AG09309 (cell line): ENCODE results near the gene TBX21.
"Not testable (repeated sequence)": the region's sequence is repeated elsewhere in the genome, so short reads cannot be mapped to it uniquely, and the experiment has no call there.

ENCODE experiments used
- DNase-seq: peaks from one replicate; pipeline ENCODE4 v3.0.0-alpha.2; 2010; ENCODE audit warnings: low read depth
- H3K4me3 ChIP-seq: 2 replicates; pipeline ENCODE4 v1.5.1; 2011; ENCODE audit warnings: mild to moderate bottlenecking, low read depth, low read length, moderate library complexity; ENCODE audit not compliant: control insufficient read depth
- CTCF ChIP-seq: IDR thresholded peaks from 2 replicates; pipeline ENCODE4 v1.5.1; 2011; ENCODE audit warnings: mild to moderate bottlenecking, low read depth, low read length, inconsistent platforms; ENCODE audit not compliant: insufficient read depth, control insufficient read depth; ENCODE audit errors: missing control alignments

TBX21 gene

GRCh38 chr17:47733674-47734410, 806 bp downstream of the TBX21 start:
- DNase-seq: no peak
- no peak for TF ChIP-seq CTCF
- no peak overlapping the region for H3K4me3 ChIP-seq

GRCh38 chr17:47735139-47735464, 2.1 kb downstream of the TBX21 start:
- no peak for DNase-seq
- TF ChIP-seq CTCF: no peak
- no peak overlapping the region for H3K4me3 ChIP-seq

GRCh38 chr17:47735536-47736011, 2.5 kb downstream of the TBX21 start:
- no peak for DNase-seq
- TF ChIP-seq CTCF: no peak
- no peak overlapping the region for H3K4me3 ChIP-seq

DNA sequence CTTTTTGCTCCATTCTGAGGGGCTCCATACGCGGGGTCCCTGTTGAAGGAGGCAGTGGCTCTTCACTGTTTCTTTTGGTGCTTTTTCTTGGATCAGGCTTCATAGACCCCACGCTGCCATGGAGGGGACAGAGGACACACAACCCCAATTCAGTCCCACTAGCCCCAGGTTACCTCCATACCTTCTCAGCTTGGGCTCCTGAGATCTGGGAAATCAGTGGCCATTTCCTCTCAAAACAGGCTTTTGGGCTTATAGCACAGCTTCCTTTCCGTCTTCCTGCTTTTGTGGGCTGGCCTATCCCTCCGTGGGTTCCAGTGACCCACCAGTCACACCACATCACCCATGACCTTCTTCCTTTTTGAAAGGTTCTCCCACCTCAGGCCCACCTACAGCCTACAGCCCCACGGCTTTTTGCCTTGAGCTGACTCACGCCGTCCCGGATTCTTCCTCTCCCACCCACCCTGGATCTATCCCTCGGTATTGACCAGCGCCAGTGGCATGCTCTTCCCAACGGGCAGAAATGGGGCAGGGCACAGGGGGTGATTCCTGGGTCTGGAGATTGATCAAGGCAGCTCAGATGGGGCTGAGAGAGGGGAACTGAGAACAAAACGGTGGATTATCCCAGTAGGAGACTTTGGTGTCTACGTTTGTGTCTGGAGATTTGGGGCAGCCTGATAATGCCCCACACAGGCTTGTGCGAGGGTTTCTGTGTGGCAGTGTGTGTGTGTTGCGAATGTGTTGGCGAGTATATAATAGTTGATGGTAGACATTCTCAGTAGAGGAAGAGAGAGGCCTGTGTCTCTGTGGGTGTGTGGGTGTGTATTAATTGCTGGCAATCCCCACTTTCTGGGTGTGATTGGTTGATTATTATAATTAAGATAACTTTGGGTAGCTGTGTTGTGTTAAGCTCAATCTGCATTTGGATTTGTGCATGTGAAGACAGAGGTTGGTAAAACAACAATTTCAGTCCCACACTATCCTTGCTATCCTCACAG, 3.8 kb downstream of the TBX21 start:
- no peak overlapping the region for H3K4me3 ChIP-seq
- DNase-seq: no peak
- TF ChIP-seq CTCF: no peak

DNA sequence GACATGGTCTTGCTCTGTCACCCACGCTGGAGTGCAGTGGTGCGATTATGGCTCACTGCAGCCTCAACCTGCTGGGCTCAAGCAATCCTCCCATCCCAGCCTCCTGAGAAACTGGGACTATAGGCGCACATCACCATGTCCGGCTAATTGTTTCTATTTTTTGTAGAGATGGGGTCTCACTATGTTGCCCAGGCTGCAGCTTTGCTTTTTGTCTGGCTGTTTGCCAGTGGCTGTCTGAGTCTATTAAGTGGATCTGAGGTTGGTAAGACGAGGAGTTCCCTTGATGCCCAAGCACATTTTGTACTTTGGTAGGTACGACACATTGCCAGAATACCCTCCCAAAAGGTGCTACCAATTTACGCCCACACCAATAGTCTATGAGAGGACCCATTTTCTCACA, 5.1 kb downstream of the TBX21 start:
- DNase-seq: no peak
- H3K4me3 ChIP-seq: no peak overlapping the region
- no peak for TF ChIP-seq CTCF

DNA sequence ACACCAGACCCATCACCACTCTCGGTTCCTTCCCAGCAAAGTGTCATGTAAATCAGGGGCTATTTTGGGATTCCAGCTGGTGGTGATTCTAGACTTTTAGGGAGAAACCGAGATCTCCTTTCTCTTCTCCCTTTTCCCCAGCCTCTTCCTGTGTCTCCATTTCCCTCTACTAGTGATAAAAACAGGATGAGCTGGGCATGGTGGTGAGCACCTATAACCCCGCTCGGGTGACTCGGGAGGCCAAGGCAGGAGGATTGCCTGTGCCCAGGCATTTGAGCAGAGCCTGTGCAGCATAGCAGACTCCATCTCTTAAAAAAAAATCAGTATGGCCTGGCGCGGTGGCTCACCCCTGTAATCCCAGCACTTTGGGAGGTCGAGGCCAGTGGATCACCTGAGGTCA, 6.1 kb downstream of the TBX21 start:
- H3K4me3 ChIP-seq: no peak overlapping the region
- no peak for DNase-seq
- TF ChIP-seq CTCF: no peak

DNA sequence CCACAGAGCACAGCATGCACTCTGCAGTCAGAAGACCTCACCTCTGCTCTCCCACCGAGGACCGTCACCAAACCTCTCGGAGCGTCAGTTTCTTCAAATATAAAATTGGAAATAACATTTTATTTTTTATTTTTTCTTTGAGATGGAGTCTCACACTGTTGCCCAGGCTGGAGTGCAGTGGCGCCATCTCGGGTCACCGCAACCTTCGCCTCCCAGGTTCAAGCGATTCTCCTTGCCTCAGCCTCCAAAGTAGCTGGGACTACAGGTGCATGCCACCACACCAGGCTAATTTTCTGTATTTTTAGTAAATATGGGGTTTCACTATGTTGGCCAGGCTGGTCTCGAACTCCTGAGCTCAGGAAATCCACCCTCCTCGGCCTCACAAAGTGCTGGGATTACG, 6.9 kb downstream of the TBX21 start:
- not testable (repeated sequence) for DNase-seq, H3K4me3 ChIP-seq
